GM04504 (cell line): ENCODE data around the gene BCL6B.
A peak's percentile ranks its signal among the peaks of the same experiment; 100 is the strongest.
"Not testable (repeated sequence)": the region's sequence is repeated elsewhere in the genome, so short reads cannot be mapped to it uniquely, and the experiment has no call there.

Source experiments
- DNase-seq: peaks from one replicate; pipeline ENCODE4 v3.0.0-alpha.2; 2012; ENCODE audit warnings: low read depth

Gene BCL6B

GRCh38 chr17:7029096-7029495 lies 6.2 kb downstream of the BCL6B start:
- DNase-seq: no peak

GRCh38 chr17:7029659-7030058 lies 6.8 kb downstream of the BCL6B start:
- DNase-seq: no peak

GRCh38 chr17:7034955-7035590 lies 12.2 kb downstream of the BCL6B start:
- DNase-seq: no peak

- peak; percentile 92 for DNase-seq
Measured at GRCh38 chr17:7035591-7036368, 12.9 kb downstream of the BCL6B start, which contains the start of gene SLC16A13. Gene SLC16A13, plus strand, starts transcription at chr17:7036015. Its CDS starts 368 bp downstream, at chr17:7036383.

GRCh38 chr17:7038025-7038862 lies 15.4 kb downstream of the BCL6B start:
- DNase-seq: no peak

GRCh38 chr17:7039832-7040231 lies 17.0 kb downstream of the BCL6B start:
- DNase-seq: no peak

- DNase-seq: no peak
Measured at GRCh38 chr17:7041607-7042500, 19.0 kb downstream of the BCL6B start.

GRCh38 chr17:7042501-7043181 lies 19.8 kb downstream of the BCL6B start:
- no peak for DNase-seq

GRCh38 chr17:7043182-7043496 lies 20.3 kb downstream of the BCL6B start:
- no peak for DNase-seq

GRCh38 chr17:7043497-7044198 lies 20.8 kb downstream of the BCL6B start, which contains the start of gene SLC16A11:
Gene SLC16A11, minus strand, starts transcription at chr17:7044092. Its CDS starts 579 bp downstream, at chr17:7043513.
- DNase-seq: no peak

GRCh38 chr17:7045492-7046126 lies 22.8 kb downstream of the BCL6B start:
- DNase-seq: no peak

- no peak for DNase-seq
Measured at GRCh38 chr17:7046127-7046724, 23.4 kb downstream of the BCL6B start.

GRCh38 chr17:7046725-7047397 lies 24.0 kb downstream of the BCL6B start:
- DNase-seq: not testable (repeated sequence)

- no peak for DNase-seq
Measured at GRCh38 chr17:7047566-7047965, 24.7 kb downstream of the BCL6B start.

GRCh38 chr17:7048968-7049367 lies 26.1 kb downstream of the BCL6B start:
- no peak for DNase-seq

- not testable (repeated sequence) for DNase-seq
Measured at GRCh38 chr17:7050583-7050982, 27.7 kb downstream of the BCL6B start.

- no peak for DNase-seq
Measured at GRCh38 chr17:7056386-7056785, 33.5 kb downstream of the BCL6B start.

- DNase-seq: no peak
Measured at GRCh38 chr17:7058831-7059447, 36.1 kb downstream of the BCL6B start.
